ENCODE results near the gene NEURL1. TPM values are rescaled to one million over a fixed set of nuclear protein-coding genes. Genes with fewer than 3 reads are reported as not detected.
A peak's percentile ranks its signal among the peaks of the same experiment; 100 is the strongest.

Gene NEURL1
- total and polyA plus RNA-seq, 2 experiments from 2014 or later: 2.7 to 3.5 TPM

- no peak overlapping the region for H3K27ac ChIP-seq
- H3K9me3 ChIP-seq (ENCODE audit: low read depth): no peaks in the 10 kb centered on the region
- DNase-seq (ENCODE audit: low read depth in 1 of 2, low spot score in 1 of 2): peak in 1 of 2 donors; percentile 91
- TF ChIP-seq, protein P1, sequence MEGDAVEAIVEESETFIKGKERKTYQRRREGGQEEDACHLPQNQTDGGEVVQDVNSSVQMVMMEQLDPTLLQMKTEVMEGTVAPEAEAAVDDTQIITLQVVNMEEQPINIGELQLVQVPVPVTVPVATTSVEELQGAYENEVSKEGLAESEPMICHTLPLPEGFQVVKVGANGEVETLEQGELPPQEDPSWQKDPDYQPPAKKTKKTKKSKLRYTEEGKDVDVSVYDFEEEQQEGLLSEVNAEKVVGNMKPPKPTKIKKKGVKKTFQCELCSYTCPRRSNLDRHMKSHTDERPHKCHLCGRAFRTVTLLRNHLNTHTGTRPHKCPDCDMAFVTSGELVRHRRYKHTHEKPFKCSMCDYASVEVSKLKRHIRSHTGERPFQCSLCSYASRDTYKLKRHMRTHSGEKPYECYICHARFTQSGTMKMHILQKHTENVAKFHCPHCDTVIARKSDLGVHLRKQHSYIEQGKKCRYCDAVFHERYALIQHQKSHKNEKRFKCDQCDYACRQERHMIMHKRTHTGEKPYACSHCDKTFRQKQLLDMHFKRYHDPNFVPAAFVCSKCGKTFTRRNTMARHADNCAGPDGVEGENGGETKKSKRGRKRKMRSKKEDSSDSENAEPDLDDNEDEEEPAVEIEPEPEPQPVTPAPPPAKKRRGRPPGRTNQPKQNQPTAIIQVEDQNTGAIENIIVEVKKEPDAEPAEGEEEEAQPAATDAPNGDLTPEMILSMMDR (IDR thresholded peaks at IDR 0.05; ENCODE audit: low read depth, low read length): no peak
- H3K4me3 ChIP-seq: no peak overlapping the region
- no peaks in the 10 kb centered on the region for H3K36me3 ChIP-seq
- H3K4me1 ChIP-seq (ENCODE audit: low read depth): no peaks in the 10 kb centered on the region
- peaks cover 53% of the 10 kb centered on the region for H3K27me3 ChIP-seq
Measured at GRCh38 chr10:103491729-103492364, 1.7 kb upstream of the NEURL1 start.

GRCh38 chr10:103492655-103493261, 747 bp upstream of the NEURL1 start:
- TF ChIP-seq, protein P1 (IDR thresholded peaks at IDR 0.05; ENCODE audit: low read depth, low read length): no peak
- H3K27me3 ChIP-seq: peaks cover 62% of the 10 kb centered on the region
- no peaks in the 10 kb centered on the region for H3K9me3 ChIP-seq (ENCODE audit: low read depth)
- H3K27ac ChIP-seq: no peak overlapping the region
- peak overlapping the region; percentile 56 for H3K4me3 ChIP-seq
- no peaks in the 10 kb centered on the region for H3K36me3 ChIP-seq
- H3K4me1 ChIP-seq (ENCODE audit: low read depth): no peaks in the 10 kb centered on the region
- DNase-seq (ENCODE audit: low read depth in 1 of 2, low spot score in 1 of 2): no peak

DNA sequence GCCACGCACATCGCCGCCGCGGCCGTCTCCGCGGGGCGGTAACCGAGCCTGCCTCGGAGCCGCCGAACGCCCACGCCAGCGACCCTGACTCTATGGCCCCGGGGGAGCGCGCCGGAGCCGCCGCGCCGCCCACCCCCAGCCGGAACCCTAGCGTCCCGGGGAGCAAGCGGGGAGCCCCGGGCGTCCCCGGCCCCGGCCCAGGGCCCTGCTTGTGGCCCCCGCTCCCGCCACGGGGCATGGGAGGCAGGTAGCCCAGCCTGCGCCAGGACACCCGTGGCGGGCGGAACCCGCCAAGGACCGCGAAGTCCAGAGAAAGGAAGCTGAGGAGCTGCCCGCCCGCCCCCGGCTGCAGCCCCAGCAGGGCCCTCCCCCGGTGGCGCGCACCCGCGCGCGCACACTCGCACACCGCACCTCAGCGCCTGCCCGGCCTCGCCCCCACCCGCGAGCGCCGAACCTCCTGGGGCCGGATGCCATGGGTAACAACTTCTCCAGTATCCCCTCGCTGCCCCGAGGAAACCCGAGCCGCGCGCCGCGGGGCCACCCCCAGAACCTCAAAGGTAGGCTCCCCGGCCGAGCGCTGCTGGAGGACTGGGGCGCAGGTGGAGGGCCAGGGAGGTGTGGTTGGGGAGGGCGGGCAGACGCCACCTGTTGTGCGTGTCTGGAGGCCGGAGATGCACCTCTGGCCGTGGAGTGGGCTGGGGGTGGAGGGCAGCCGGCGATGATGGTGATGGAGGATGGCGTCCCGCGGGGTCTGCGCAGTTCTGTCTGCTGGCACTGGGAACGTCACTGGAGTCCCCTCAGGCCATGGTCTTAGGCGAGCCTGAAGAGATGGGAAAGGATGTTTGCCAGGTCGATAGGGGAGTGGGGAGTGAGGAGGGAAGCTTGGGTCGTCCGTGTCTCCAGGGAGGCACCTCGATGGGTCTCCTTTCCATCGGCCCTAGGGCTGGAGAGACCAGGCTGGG, 692 bp downstream of the NEURL1 start:
- Histone ChIP-seq H3K27me3 (peaks cover 73% of the 10 kb centered on the region), H3K27ac (no peak overlapping the region), H3K36me3 (no peaks in the 10 kb centered on the region), H3K4me3 (peak overlapping the region; percentile 56), H3K9me3 (ENCODE audit: low read depth) (no peaks in the 10 kb centered on the region), H3K4me1 (ENCODE audit: low read depth) (no peaks in the 10 kb centered on the region)
- TF ChIP-seq, protein P1 (IDR thresholded peaks at IDR 0.05; ENCODE audit: low read depth, low read length): no peak
- DNase-seq (ENCODE audit: low read depth in 1 of 2, low spot score in 1 of 2): peak in 1 of 2 donors; percentile 30

GRCh38 chr10:103495321-103495720, 1.8 kb downstream of the NEURL1 start:
- no peak overlapping the region for H3K4me3 ChIP-seq
- H3K9me3 ChIP-seq (ENCODE audit: low read depth): no peaks in the 10 kb centered on the region
- H3K36me3 ChIP-seq: no peaks in the 10 kb centered on the region
- no peak for DNase-seq (ENCODE audit: low read depth in 1 of 2, low spot score in 1 of 2)
- no peaks in the 10 kb centered on the region for H3K4me1 ChIP-seq (ENCODE audit: low read depth)
- H3K27ac ChIP-seq: no peak overlapping the region
- TF ChIP-seq, protein P1 (IDR thresholded peaks at IDR 0.05; ENCODE audit: low read depth, low read length): no peak
- H3K27me3 ChIP-seq: peaks cover 67% of the 10 kb centered on the region

GRCh38 chr10:103497161-103497915, 3.8 kb downstream of the NEURL1 start:
- H3K36me3 ChIP-seq: no peaks in the 10 kb centered on the region
- no peaks in the 10 kb centered on the region for H3K9me3 ChIP-seq (ENCODE audit: low read depth)
- TF ChIP-seq, protein P1 (IDR thresholded peaks at IDR 0.05; ENCODE audit: low read depth, low read length): no peak
- DNase-seq (ENCODE audit: low read depth in 1 of 2, low spot score in 1 of 2): no peak
- peaks cover 67% of the 10 kb centered on the region for H3K27me3 ChIP-seq
- H3K4me3 ChIP-seq: no peak overlapping the region
- H3K27ac ChIP-seq: no peak overlapping the region
- H3K4me1 ChIP-seq (ENCODE audit: low read depth): no peaks in the 10 kb centered on the region

Data from cardiac muscle cell (in vitro differentiated cells and primary cell).